Choroid plexus epithelial cell (primary cell): ENCODE results near the gene ATL1.

Source experiments
- DNase-seq: peaks from one replicate; pipeline ENCODE4 v3.0.0-alpha.2; 2010; ENCODE audit warnings: low read depth
- H3K4me3 ChIP-seq: 2 replicates; pipeline ENCODE4 v1.5.1; 2011; ENCODE audit warnings: low read depth, mild to moderate bottlenecking, control low read depth, low read length, moderate library complexity
- TF ChIP-seq, protein P1 (sequence below): conservative IDR thresholded peaks from 2 replicates; pipeline ENCODE4 v1.5.1; 2011; ENCODE audit warnings: low read depth, mild to moderate bottlenecking, control low read depth, inconsistent platforms, low read length, moderate library complexity

Gene ATL1

DNA sequence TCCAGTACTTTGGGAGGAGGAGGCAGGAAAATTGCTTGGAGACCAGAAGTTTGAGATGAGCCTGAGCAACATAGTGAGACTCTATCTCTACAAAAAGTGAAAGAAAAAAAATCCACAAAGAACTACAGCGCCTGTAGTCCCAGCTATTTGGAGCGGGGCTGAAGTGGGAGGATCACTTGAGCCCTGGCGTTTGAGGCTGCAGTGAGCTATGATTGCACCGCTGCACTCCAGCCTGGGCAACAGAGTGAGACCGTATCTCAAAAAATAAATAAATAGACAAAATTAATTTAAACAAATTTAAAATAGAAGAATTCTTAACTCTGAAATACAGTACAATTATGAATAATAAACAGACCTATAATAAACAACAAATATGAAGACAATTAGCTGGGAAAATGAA is 40.9 kb downstream of the ATL1 start:
- peak overlapping the region; percentile 21 for H3K4me3 ChIP-seq
- TF ChIP-seq, protein P1, sequence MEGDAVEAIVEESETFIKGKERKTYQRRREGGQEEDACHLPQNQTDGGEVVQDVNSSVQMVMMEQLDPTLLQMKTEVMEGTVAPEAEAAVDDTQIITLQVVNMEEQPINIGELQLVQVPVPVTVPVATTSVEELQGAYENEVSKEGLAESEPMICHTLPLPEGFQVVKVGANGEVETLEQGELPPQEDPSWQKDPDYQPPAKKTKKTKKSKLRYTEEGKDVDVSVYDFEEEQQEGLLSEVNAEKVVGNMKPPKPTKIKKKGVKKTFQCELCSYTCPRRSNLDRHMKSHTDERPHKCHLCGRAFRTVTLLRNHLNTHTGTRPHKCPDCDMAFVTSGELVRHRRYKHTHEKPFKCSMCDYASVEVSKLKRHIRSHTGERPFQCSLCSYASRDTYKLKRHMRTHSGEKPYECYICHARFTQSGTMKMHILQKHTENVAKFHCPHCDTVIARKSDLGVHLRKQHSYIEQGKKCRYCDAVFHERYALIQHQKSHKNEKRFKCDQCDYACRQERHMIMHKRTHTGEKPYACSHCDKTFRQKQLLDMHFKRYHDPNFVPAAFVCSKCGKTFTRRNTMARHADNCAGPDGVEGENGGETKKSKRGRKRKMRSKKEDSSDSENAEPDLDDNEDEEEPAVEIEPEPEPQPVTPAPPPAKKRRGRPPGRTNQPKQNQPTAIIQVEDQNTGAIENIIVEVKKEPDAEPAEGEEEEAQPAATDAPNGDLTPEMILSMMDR: no peak
- peak; percentile 68 for DNase-seq

DNA sequence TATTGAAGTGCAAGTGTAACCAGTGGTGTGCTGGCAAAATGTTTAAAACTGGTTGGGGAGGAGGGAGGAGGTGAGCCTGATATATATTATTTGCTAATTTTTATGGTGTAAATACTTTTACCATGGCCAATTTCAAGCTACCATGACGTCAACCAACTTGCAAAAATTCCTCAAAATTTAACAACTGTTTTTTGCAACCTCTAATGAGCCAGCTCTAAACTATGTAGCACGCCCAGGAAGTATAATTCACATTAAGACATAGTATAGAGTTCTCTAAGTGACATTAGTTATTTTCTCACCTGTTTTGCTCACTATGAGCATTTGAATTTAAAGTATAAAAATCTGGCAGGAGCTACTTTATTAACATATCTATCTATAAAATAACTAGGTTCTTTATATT is 41.4 kb downstream of the ATL1 start:
- TF ChIP-seq, protein P1: no peak
- H3K4me3 ChIP-seq: no peak overlapping the region
- DNase-seq: peak; percentile 27

DNA sequence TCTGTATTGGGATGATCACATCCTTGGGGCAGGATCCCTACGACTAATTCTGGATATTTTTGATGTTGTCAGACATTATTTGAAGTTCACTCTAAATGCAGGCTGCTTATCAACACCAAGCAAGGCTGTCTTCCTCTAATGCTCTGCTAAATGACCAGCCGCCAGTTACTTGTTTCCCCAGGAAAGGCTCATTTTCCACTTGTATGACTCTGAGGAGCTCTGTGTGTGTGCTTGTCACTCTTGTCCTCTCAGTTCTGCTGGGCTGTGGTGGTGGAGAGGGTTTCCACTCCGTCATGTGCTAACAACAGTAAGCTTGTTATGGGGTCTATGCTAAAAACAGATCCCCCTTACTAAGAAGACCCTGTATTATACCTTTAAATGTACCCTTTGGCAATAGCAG is 42.1 kb downstream of the ATL1 start:
- TF ChIP-seq, protein P1: no peak
- H3K4me3 ChIP-seq: no peak overlapping the region
- no peak for DNase-seq

DNA sequence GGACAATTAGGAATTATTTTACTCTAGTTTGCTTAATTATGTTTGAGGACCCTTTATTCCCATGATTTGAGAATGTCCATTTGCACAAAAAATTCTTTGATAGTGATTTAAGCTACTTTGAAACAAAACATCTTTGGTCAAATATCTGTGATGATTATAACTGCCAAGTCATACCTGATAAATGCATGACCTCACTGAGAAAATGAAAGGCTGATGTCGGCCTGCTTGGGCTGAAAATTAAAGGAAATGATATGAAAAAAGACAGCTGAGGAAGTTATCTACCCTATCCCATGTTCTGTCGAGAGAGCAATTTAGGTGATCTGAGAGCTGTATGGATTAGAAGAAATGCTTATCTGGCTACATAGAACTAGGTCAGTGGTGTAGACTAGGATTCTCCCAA is 43.6 kb downstream of the ATL1 start:
- peak; percentile 17 for DNase-seq
- H3K4me3 ChIP-seq: no peak overlapping the region
- TF ChIP-seq, protein P1: no peak

DNA sequence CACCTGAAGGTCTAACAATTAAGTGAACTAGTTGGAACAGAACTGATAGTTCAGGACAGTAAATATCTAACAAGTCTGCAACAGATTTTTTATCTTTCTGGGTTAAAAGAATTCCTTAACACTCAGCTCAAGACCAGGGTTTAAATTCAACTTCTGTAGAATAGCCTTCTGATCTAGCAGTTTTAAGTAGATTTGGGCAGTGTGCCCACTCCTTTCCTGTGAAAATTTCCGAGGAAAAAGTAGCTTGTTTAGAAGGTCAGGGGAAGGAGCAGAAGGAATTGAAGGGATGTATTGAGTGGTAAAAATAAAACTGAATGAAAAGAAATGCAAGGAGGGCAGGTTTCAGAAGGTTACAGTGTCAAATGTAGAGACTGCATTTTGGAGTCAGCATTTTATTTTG is 45.8 kb downstream of the ATL1 start:
- H3K4me3 ChIP-seq: no peak overlapping the region
- TF ChIP-seq, protein P1: no peak
- DNase-seq: peak; percentile 34

DNA sequence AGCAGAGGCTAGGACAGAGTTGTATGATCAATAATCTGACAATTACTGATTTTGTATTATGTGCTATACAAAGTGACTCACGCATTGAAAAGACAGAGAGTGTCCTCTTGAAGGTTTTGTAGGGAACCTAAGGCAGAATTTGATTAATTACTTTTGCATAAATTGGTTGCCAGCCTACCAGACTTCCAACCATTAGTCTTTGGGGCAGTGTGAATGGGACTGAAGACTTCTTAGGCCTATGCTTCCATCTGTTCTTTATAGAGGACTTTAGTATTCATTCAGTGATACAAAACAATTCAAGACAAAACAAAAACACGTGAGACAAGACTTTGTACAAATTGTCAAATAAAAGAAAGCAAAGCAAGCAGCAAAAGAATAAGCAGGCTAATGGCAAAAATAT is 46.5 kb downstream of the ATL1 start:
- no peak for DNase-seq
- TF ChIP-seq, protein P1: no peak
- no peak overlapping the region for H3K4me3 ChIP-seq

DNA sequence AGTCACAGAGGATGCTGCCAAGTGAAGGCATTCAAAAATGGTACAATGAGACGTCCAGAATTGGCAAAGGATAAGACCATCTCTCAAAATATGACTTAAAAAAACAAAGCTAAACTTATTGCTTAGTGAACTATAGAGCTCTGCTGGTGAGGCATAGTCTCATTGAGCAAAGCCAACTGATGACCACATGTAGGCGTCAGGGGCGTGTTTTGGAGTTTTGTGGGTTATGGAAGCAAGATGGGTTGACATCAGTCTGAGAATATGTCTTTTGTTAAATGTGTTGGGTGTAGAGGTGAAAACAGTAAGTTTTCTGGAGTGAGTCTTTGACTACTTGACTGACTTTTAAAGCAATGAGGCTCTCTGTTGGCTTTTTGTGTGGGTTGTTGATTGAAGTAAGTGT is 47.2 kb downstream of the ATL1 start:
- DNase-seq: no peak
- TF ChIP-seq, protein P1: no peak
- no peak overlapping the region for H3K4me3 ChIP-seq
